ENCODE results near the gene FARP1.
A peak's percentile ranks its signal among the peaks of the same experiment; 100 is the strongest.

The FARP1 gene

DNA sequence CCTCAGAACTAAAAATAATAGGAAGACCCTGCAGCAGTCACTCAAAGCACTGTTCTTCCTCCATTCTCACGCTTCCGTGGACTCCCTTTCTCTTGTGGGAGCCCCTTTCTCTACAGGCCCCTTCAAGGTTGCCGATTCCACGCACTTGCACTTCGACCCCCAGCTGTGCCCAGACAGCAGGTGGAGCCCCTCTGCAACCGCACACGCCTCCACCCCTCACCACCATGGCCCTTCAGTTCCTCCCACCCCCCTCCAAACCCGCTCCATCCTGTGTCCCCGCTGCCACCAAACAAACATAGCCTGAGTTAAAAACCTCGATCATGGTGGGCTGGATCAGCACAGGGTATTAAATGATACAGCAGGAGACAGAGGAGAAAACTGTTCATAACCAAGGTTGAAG, 331.4 kb downstream of the FARP1 start:
- no peak for TF ChIP-seq FOXP2 (optimal IDR thresholded peaks at IDR 0.05; ENCODE audit: borderline replicate concordance, extremely low read depth, extremely low read length, insufficient read depth)
- no peak for TF ChIP-seq POLR2AphosphoS5 (IDR thresholded peaks at IDR 0.05; ENCODE audit: low read depth, low read length)
- TF ChIP-seq, protein P1, sequence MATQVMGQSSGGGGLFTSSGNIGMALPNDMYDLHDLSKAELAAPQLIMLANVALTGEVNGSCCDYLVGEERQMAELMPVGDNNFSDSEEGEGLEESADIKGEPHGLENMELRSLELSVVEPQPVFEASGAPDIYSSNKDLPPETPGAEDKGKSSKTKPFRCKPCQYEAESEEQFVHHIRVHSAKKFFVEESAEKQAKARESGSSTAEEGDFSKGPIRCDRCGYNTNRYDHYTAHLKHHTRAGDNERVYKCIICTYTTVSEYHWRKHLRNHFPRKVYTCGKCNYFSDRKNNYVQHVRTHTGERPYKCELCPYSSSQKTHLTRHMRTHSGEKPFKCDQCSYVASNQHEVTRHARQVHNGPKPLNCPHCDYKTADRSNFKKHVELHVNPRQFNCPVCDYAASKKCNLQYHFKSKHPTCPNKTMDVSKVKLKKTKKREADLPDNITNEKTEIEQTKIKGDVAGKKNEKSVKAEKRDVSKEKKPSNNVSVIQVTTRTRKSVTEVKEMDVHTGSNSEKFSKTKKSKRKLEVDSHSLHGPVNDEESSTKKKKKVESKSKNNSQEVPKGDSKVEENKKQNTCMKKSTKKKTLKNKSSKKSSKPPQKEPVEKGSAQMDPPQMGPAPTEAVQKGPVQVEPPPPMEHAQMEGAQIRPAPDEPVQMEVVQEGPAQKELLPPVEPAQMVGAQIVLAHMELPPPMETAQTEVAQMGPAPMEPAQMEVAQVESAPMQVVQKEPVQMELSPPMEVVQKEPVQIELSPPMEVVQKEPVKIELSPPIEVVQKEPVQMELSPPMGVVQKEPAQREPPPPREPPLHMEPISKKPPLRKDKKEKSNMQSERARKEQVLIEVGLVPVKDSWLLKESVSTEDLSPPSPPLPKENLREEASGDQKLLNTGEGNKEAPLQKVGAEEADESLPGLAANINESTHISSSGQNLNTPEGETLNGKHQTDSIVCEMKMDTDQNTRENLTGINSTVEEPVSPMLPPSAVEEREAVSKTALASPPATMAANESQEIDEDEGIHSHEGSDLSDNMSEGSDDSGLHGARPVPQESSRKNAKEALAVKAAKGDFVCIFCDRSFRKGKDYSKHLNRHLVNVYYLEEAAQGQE (IDR thresholded peaks at IDR 0.05; ENCODE audit: insufficient read depth in 1 of 2, low read depth in 2 of 2, low read length in 2 of 2): no peak
- no peak for TF ChIP-seq TAF1 (IDR thresholded peaks at IDR 0.05; ENCODE audit: borderline replicate concordance, insufficient read depth, low read length)
- no peak for TF ChIP-seq SIN3A (IDR thresholded peaks at IDR 0.05; ENCODE audit: borderline replicate concordance, insufficient read depth, low read length)

- no peak for TF ChIP-seq FOXP2 (optimal IDR thresholded peaks at IDR 0.05; ENCODE audit: borderline replicate concordance, extremely low read depth, extremely low read length, insufficient read depth)
Observed at GRCh38 chr13:98474761-98475160, 331.9 kb downstream of the FARP1 start.

- TF ChIP-seq, protein P1 (IDR thresholded peaks at IDR 0.05; ENCODE audit: insufficient read depth in 1 of 2, low read depth in 2 of 2, low read length in 2 of 2): no peak
- TF ChIP-seq POLR2AphosphoS5 (IDR thresholded peaks at IDR 0.05; ENCODE audit: low read depth, low read length) (no peak), FOXP2 (optimal IDR thresholded peaks at IDR 0.05; ENCODE audit: borderline replicate concordance, extremely low read depth, extremely low read length, insufficient read depth) (no peak), SIN3A (IDR thresholded peaks at IDR 0.05; ENCODE audit: borderline replicate concordance, insufficient read depth, low read length) (no peak), TAF1 (IDR thresholded peaks at IDR 0.05; ENCODE audit: borderline replicate concordance, insufficient read depth, low read length) (no peak)
Observed at GRCh38 chr13:98475522-98475921, 332.6 kb downstream of the FARP1 start.

- TF ChIP-seq, protein P1 (IDR thresholded peaks at IDR 0.05; ENCODE audit: insufficient read depth in 1 of 2, low read depth in 2 of 2, low read length in 2 of 2): no peak
- TF ChIP-seq FOXP2 (optimal IDR thresholded peaks at IDR 0.05; ENCODE audit: borderline replicate concordance, extremely low read depth, extremely low read length, insufficient read depth): no peak
- no peak for TF ChIP-seq POLR2AphosphoS5 (IDR thresholded peaks at IDR 0.05; ENCODE audit: low read depth, low read length)
- no peak for TF ChIP-seq TAF1 (IDR thresholded peaks at IDR 0.05; ENCODE audit: borderline replicate concordance, insufficient read depth, low read length)
- TF ChIP-seq SIN3A (IDR thresholded peaks at IDR 0.05; ENCODE audit: borderline replicate concordance, insufficient read depth, low read length): no peak
Observed at GRCh38 chr13:98476106-98476505, 333.2 kb downstream of the FARP1 start.

- no peak for TF ChIP-seq POLR2AphosphoS5 (IDR thresholded peaks at IDR 0.05; ENCODE audit: low read depth, low read length)
- TF ChIP-seq FOXP2 (optimal IDR thresholded peaks at IDR 0.05; ENCODE audit: borderline replicate concordance, extremely low read depth, extremely low read length, insufficient read depth): peak; percentile 76
- no peak for TF ChIP-seq TAF1 (IDR thresholded peaks at IDR 0.05; ENCODE audit: borderline replicate concordance, insufficient read depth, low read length)
- TF ChIP-seq SIN3A (IDR thresholded peaks at IDR 0.05; ENCODE audit: borderline replicate concordance, insufficient read depth, low read length): no peak
Observed at GRCh38 chr13:98476538-98476966, 333.7 kb downstream of the FARP1 start.

- TF ChIP-seq TAF1 (IDR thresholded peaks at IDR 0.05; ENCODE audit: borderline replicate concordance, insufficient read depth, low read length): no peak
- TF ChIP-seq SIN3A (IDR thresholded peaks at IDR 0.05; ENCODE audit: borderline replicate concordance, insufficient read depth, low read length): no peak
- TF ChIP-seq, protein P1 (IDR thresholded peaks at IDR 0.05; ENCODE audit: insufficient read depth in 1 of 2, low read depth in 2 of 2, low read length in 2 of 2): no peak
- TF ChIP-seq FOXP2 (optimal IDR thresholded peaks at IDR 0.05; ENCODE audit: borderline replicate concordance, extremely low read depth, extremely low read length, insufficient read depth): no peak
- no peak for TF ChIP-seq POLR2AphosphoS5 (IDR thresholded peaks at IDR 0.05; ENCODE audit: low read depth, low read length)
Observed at GRCh38 chr13:98478189-98479129, 335.6 kb downstream of the FARP1 start.

Measured in PFSK-1 (cell line).